Raji (cell line): ENCODE data around the gene HS6ST2.

Experiments
- POLR2A ChIP-seq: IDR thresholded peaks from 2 replicates; pipeline ENCODE4 v1.6.1; 2011; ENCODE audit warnings: low read depth, low read length, control low read depth; ENCODE audit not compliant: insufficient read depth

HS6ST2 gene

DNA sequence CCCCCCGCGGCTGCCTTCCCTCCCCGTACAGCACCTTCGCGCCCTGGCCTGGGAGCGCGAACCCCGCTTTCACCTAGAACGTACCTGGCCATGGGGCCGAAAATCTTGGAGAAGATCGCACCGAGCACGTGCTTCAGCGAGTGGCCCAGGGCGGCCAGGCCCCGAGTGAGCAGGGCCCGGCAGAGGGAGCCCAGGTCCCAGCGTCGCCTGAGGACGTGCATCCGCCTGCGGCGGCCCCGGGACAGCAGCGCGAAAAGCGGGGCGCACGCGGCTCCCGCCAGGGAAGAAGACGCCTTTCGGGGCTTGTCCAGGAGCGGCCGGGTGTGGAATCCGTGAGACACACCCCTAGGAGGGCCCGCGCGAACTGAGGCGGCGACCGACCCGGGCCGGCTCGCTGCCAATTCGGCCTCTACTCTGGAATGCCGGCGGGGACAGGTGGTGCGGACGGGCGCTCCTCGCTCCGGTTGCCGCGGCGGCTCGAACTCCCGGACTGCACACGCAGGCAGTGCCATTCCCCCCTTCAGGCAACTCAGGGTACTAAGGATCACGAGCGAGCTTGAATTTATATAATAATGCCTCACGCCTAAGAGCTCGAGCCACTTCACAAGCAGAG lies at the start of gene HS6ST2:
Gene HS6ST2 (minus strand): TSS at position 539 of the 613 bp plus-strand sequence.
- TF ChIP-seq POLR2A, result no peak

DNA sequence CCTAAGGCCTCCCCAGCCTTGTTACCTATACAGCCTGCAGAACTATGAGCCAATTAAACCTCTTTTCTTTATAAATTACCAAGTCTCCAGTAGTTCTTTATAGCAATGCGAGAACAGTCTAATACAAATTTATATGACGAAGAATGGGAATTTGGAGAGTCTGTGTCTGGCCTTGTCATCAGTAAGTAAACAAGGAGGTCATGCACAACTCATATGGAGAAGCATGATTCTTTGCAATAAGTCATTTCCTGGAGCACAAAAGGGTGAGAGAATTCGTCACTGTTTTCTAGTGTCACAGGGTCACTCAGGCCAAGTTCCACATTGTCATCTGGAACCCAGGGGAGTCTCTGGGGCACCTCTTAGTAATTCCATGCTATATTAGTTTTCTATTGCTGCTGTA lies 49.0 kb upstream of the HS6ST2 start:
- TF ChIP-seq POLR2A, result no peak

DNA sequence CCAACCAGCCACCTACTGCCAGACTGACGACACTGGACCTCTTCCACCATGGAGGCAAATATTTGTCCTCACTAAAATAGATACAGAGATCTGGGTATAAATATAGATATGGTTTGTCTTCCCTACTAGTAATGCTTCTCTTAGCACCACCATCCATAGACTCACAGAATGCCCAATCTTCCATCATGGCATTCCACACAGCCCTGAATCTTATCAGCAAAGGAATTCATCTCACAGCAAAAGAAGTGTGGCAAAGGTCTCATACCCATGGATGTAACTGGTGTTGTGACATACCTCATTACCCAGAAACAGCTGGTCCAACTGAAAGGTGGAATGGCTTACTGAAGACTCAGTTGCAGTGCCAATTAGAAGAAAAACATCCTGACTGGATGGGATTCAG lies 47.2 kb upstream of the HS6ST2 start:
- no peak for TF ChIP-seq POLR2A

DNA sequence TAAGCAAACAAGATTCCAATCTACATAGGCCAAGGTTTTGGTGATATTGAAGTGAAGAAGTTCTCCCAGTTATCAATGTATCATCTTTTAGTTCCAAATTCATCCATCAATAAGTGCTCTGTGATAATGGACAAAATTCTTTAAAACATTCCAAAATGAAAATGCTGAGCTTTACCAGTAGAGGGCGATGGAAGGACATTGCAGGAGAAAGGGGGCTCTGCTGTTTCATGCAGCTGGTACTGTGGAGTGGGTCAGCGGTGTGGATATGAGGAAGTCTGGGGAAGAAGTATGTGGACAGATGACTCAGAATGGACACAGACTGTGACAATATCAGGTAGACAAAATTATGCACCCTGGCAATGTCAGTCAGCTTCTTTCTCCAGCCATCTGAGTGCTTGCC lies 46.6 kb upstream of the HS6ST2 start:
- TF ChIP-seq POLR2A, result no peak

GRCh38 chrX:132999209-132999608 lies 40.8 kb upstream of the HS6ST2 start:
- TF ChIP-seq POLR2A, result no peak

- TF ChIP-seq POLR2A, result no peak
These were observed 32.4 kb upstream of the HS6ST2 start for GRCh38 chrX:132990835-132991234.

DNA sequence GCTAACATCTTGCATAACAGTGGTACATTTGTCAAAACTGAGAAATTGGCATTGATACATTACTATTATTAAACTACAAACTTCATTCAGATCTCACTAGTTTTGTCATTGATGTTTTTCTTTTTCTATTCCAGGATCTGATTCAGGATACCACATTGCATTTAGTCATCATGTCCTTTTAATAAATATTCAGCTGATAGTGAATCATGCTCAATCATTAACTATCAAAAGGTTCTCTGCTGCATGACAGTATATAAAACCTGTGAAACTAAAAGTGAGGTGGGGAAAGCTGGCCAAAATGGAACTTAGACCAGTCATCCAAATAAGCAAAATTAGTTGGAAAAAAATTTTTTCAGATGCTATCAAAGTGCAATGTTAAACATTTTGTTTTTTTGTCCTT lies 28.1 kb upstream of the HS6ST2 start:
- no peak for TF ChIP-seq POLR2A

- no peak for TF ChIP-seq POLR2A
These were observed 25.7 kb upstream of the HS6ST2 start for GRCh38 chrX:132984058-132984650.

DNA sequence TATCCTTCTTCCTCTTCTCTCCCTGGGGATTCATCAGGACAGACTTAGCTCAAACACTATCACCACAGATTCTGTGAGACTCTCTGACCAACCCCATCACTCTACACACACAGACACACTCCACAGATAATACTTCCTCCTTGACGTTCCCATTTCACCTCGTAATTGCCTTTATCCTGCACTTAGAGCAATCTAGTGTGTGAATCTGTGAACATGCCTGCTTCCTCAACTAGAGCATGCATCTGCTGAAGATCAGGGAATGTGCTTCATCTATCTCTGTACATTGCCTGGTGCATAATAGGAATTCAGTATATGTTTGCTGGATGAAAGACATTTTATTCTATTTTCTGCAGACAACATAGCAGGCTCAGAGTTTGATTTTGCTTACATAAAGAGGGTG lies 25.1 kb upstream of the HS6ST2 start:
- no peak for TF ChIP-seq POLR2A

- TF ChIP-seq POLR2A, result no peak
These were observed 10.0 kb upstream of the HS6ST2 start for GRCh38 chrX:132968296-132968949.

DNA sequence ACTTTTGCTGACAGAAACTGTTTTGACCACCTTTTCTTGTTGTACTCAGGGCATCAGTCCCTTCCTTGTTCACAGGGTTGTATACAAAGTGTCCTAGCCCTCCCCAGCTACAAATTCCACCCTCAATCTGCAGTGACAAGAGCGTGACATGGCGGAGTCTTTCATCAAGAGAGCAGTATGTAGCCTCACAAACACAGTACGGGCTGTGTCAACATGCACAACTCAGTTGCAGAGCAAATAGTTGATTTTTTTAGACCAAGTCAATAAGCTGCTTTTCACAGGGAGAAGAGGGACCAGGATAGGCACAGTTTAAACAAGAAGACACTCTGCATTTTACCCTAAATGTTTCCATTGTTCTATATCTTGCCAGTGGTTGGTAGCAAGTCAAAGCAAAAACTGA lies 8.6 kb upstream of the HS6ST2 start:
- TF ChIP-seq POLR2A, result no peak

GRCh38 chrX:132965461-132965860 lies 7.0 kb upstream of the HS6ST2 start:
- no peak for TF ChIP-seq POLR2A

DNA sequence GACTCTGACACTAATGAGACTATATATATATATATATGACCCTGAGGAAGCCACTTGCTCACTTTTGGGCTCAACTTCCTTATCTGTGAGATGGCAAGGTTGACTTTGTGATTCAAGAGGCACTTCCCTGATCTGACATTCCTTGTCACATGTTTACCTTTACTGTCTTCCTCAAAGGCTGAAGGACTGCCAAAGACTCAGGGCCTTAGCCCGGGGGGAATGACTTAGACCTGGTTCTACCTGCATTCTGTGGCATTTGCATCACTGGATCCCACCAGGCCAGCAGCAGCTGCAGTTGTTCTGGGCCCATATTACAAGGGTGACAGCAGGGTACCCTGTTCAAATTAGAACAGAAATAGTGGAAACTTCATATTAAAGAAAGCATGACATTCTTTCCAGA lies 3.1 kb upstream of the HS6ST2 start:
- TF ChIP-seq POLR2A, result no peak

DNA sequence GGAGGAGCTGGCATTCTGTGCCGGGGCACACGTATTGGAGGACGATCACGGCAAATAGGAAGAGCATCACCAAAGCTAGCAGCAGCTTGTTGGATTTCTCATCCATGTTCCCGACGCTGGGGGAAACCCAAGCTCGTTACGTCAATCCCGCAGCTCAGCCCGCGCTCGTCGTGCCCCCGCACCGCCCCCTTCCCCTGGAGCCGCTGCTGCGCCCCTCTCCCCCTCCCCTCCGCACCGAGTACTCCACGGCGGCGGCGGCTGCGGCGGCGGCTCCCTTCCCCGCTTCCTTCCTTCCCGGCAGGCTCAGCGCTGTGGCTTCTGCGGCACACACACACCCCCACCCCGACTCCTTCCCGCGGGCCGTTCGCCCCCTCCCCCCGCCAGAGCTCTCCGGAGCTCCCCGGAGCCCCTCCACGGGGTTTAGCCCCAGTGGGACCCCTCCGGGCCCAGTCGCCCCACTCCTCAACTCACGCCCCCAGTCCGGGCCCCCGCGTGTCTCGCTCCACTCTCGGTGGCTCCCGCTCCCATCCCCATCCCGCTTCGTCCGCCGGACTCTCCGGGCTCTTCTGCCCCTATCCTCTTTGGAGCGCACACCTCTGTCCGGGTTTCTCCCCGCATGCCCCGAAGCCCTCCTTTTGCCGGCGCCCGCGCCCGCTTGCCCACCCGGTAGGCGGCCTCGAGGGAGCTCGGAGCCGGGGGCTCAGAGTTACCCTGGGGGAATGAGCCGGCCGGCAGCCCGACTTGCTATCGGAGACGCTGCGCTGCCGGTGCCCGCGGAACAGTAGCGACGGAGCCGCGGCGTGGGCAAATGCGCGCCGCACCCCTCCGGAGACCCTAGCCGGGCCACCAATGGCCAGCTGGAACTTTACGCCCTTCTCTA lies 978 bp downstream of the HS6ST2 start:
- no peak for TF ChIP-seq POLR2A

DNA sequence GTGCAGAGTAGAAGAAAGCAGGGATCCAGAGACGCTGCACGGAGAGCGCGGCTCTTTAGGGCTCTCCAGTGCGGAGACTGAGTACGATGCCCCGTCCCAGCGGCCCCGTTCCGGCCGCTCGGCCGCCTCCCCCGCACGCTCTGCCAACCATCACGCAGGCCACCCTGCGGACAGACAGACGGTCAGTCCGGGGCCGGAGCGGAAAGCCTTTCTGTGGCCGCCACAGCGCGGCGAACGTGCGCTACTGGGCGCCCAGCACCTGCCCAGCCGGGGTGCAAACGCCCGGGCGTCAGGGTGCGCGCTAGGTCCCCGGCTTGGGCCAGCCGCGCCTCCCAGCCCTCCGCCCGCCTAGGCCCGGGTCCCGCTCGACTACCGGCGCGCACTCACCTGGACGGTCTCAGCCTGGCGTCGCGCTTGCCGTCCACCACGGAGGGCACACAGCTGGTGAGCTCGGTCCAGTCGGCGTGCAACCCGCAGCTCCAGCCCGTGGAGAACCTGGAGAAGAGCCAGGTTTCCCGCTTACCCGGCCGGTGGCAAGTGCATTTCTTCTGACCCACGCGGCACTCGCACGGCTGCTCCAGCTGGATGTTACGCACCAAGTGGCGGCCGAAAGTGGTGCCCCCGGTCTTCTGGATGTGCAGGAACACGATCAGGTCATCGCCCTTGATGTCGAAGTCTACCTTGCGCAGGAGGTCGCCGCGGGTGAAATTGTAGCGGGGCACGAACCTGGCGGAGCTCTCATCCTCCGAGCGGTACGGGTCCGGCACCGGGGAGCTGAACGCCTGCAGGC lies 1.8 kb downstream of the HS6ST2 start:
- TF ChIP-seq POLR2A, result no peak

DNA sequence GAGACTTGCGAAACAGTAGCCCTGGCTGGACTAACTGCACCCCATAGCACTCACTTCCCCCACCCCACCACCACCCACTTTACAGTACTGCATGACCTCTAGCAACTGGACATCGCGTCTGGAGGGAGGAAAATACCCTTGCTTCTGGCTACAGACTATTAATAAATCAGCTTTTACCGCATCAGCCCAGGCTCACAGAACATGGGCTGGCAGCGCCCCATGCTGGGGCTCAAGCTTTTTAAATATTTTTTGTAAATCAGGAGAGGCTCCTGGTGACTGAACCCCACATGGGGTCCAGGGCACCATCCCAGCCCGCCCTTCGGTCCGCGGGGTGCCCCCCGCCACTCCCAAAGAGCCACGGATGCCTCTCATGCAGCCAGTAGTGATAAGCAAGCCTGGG lies 2.7 kb downstream of the HS6ST2 start:
- no peak for TF ChIP-seq POLR2A

- TF ChIP-seq POLR2A, result no peak
These were observed 4.1 kb downstream of the HS6ST2 start for GRCh38 chrX:132954323-132954722.
